Liver (tissue), 9 donors: Measurements from ENCODE around the gene NFIA. TPM values are rescaled to one million over a fixed set of nuclear protein-coding genes. Genes with fewer than 3 reads are reported as not detected.

ENCODE experiments used
- DNase-seq: peaks from one replicate; pipeline ENCODE4 v3.0.0-alpha.2; 2017; ENCODE audit warnings: low spot score
- H3K27ac ChIP-seq, 2 donors: one replicate each; pipeline ENCODE4 v1.7.0; 2013; ENCODE audit warnings: inconsistent platforms in 2 of 2, low read length in 2 of 2, control low read depth in 1 of 2, low read depth in 1 of 2, mild to moderate bottlenecking in 1 of 2
- H3K27me3 ChIP-seq, 4 donors: one replicate each; pipeline versions ENCODE4 v1.6.1 to v1.7.0; 2013; ENCODE audit warnings: low read length in 3 of 4, inconsistent platforms in 1 of 4, mild to moderate bottlenecking in 1 of 4, moderate library complexity in 1 of 4; ENCODE audit not compliant: control insufficient read depth in 4 of 4, insufficient read depth in 4 of 4
- H3K36me3 ChIP-seq, 4 donors: one replicate each; pipeline versions ENCODE4 v1.6.1 to v1.7.0; 2013; ENCODE audit warnings: low read length in 3 of 4, mild to moderate bottlenecking in 3 of 4, low read depth in 1 of 4, moderate library complexity in 1 of 4; ENCODE audit not compliant: control insufficient read depth in 4 of 4, insufficient read depth in 3 of 4
- H3K4me1 ChIP-seq, 4 donors: one replicate each; pipeline versions ENCODE4 v1.6.1 to v1.7.0; 2013; ENCODE audit warnings: low read length in 3 of 4, mild to moderate bottlenecking in 3 of 4, moderate library complexity in 1 of 4; ENCODE audit not compliant: control insufficient read depth in 4 of 4, insufficient read depth in 4 of 4
- H3K4me3 ChIP-seq, 3 donors: one replicate each; pipeline versions ENCODE4 v1.6.1 to v1.7.0; 2013; ENCODE audit warnings: low read length in 3 of 3, control low read depth in 1 of 3, low read depth in 1 of 3, mild to moderate bottlenecking in 1 of 3
- H3K9ac ChIP-seq, 2 donors: one replicate each; pipeline ENCODE4 v1.7.0; 2013; ENCODE audit warnings: low read length in 2 of 2, mild to moderate bottlenecking in 2 of 2, moderate library complexity in 2 of 2, control low read depth in 1 of 2, low read depth in 1 of 2
- H3K9me3 ChIP-seq, 4 donors: one replicate each; pipeline versions ENCODE4 v1.6.1 to v1.7.0; 2013; ENCODE audit warnings: low read length in 3 of 4; ENCODE audit not compliant: control insufficient read depth in 4 of 4
- ATF3 ChIP-seq: IDR thresholded peaks from 2 replicates; pipeline ENCODE4 v1.6.1; 2016; ENCODE audit warnings: antibody characterized with exemption
- CTCF ChIP-seq: fragments of 150-350 bp; IDR thresholded peaks from 2 replicates; pipeline ENCODE4 v1.5.1; 2017; ENCODE audit warnings: improper control_type of control experiment, low read depth, low read length; ENCODE audit not compliant: missing input control
- EGR1 ChIP-seq, 2 donors: IDR thresholded peaks; 2 replicates each; pipeline ENCODE4 v1.6.1; 2016 to 2018; ENCODE audit warnings: antibody characterized with exemption in 2 of 2, low read depth in 2 of 2
- FOXA1 ChIP-seq: IDR thresholded peaks from 2 replicates; pipeline ENCODE4 v1.6.1; 2016; ENCODE audit warnings: antibody characterized with exemption
- FOXA2 ChIP-seq: IDR thresholded peaks from 2 replicates; pipeline ENCODE4 v1.6.1; 2016; ENCODE audit warnings: antibody characterized with exemption
- GABPA ChIP-seq, 2 donors: IDR thresholded peaks in 1 of 2; conservative IDR thresholded peaks in 1 of 2; 2 replicates each; pipeline ENCODE4 v1.6.1; 2016; ENCODE audit warnings: antibody characterized with exemption in 2 of 2, mild to moderate bottlenecking in 1 of 2, moderate library complexity in 1 of 2
- HNF4A ChIP-seq, 2 donors: conservative IDR thresholded peaks; 2 replicates each; pipeline ENCODE4 v1.6.1; 2016; ENCODE audit warnings: antibody characterized with exemption in 2 of 2, mild to moderate bottlenecking in 2 of 2
- HNF4G ChIP-seq: IDR thresholded peaks from 2 replicates; pipeline ENCODE4 v1.6.1; 2016; ENCODE audit warnings: antibody characterized with exemption
- JUND ChIP-seq, 2 donors: IDR thresholded peaks; 2 replicates each; pipeline ENCODE4 v1.6.1; 2016; ENCODE audit warnings: antibody characterized with exemption in 2 of 2
- MAX ChIP-seq: IDR thresholded peaks from 2 replicates; pipeline ENCODE4 v1.6.1; 2016; ENCODE audit warnings: antibody characterized with exemption
- NR2F2 ChIP-seq: IDR thresholded peaks from 2 replicates; pipeline ENCODE4 v1.6.1; 2016; ENCODE audit warnings: antibody characterized with exemption
- RAD21 ChIP-seq, 2 donors: IDR thresholded peaks; 2 replicates each; pipeline ENCODE4 v1.6.1; 2016; ENCODE audit warnings: antibody characterized with exemption in 2 of 2, mild to moderate bottlenecking in 2 of 2
- REST ChIP-seq: IDR thresholded peaks from 2 replicates; pipeline ENCODE4 v1.6.1; 2016; ENCODE audit warnings: antibody characterized with exemption, mild to moderate bottlenecking
- RXRA ChIP-seq, 2 donors: IDR thresholded peaks; 2 replicates each; pipeline ENCODE4 v1.6.1; 2017 to 2018; ENCODE audit warnings: antibody characterized with exemption in 2 of 2, mild to moderate bottlenecking in 1 of 2
- SP1 ChIP-seq: IDR thresholded peaks from 2 replicates; pipeline ENCODE4 v1.6.1; 2018; ENCODE audit warnings: antibody characterized with exemption, mild to moderate bottlenecking
- TAF1 ChIP-seq: conservative IDR thresholded peaks from 2 replicates; pipeline ENCODE4 v1.6.1; 2016; ENCODE audit warnings: antibody characterized with exemption, mild to moderate bottlenecking
- YY1 ChIP-seq: IDR thresholded peaks from 2 replicates; pipeline ENCODE4 v1.6.1; 2016; ENCODE audit warnings: antibody characterized with exemption, mild to moderate bottlenecking
- ZBTB33 ChIP-seq: IDR thresholded peaks from 2 replicates; pipeline ENCODE4 v1.6.1; 2016; ENCODE audit warnings: antibody characterized with exemption
- WGBS: extraction: QIAGEN DNeasy Blood & Tissue Kit; methylation state at CpG from one replicate; pipeline ENCODE4 v1.1.7; 2013; 5-methylcytosine and 5-hydroxymethylcytosine counted together
- polyA plus RNA-seq, 2 donors: library from polyadenylated mRNA; stranded (reverse) in 1 of 2; unstranded in 1 of 2; fragments of 200-250 nt in 1 of 2; fragments of >200 nt in 1 of 2; fragmentation: Nextera tagmentation in 1 of 2; extraction: Ambion mirVana in 1 of 2; gene quantifications; one replicate each; pipeline versions ENCODE4 v1.2.1 to v1.2.3, GENCODE V29; 2013 to 2015
- total RNA-seq, 2 donors: library from RNA; depleted of rRNA; stranded (reverse); fragments of >200 nt; gene quantifications; one replicate each; pipeline ENCODE4 v1.2.3, GENCODE V29; 2014
- donor health status: healthy.
- donor health status: healthy.
- donor health status: healthy.
- donor health status: healthy.
- donor health status: healthy.

Gene NFIA
- total and polyA plus RNA-seq, 4 donors, result 6.8 to 53.7 (median 22.2) TPM

GRCh38 chr1:61361931-61362330, 279.6 kb downstream of the NFIA start:
- no peak overlapping the region for H3K9ac ChIP-seq
- peaks cover 0 to 24% (median 13%) of the 10 kb centered on the region in 4 donors for H3K36me3 ChIP-seq
- H3K27me3 ChIP-seq, result no peaks in the 10 kb centered on the region

GRCh38 chr1:61362351-61362750, 280.0 kb downstream of the NFIA start:
- Histone ChIP-seq H3K27ac (no peak overlapping the region), H3K4me1 (peaks cover 0 to 6% (median 0%) of the 10 kb centered on the region in 4 donors), H3K9ac (no peak overlapping the region), H3K9me3 (no peaks in the 10 kb centered on the region), H3K27me3 (no peaks in the 10 kb centered on the region), H3K4me3 (no peak overlapping the region), H3K36me3 (peaks cover 0 to 21% (median 14%) of the 10 kb centered on the region in 4 donors)
- 64% methylated on average over 2 of the region's 2 CpGs for WGBS
- DNase-seq, result no peak
- no peak for TF ChIP-seq TAF1
- no peak for TF ChIP-seq JUND (IDR thresholded peaks at IDR 0.05)
- TF ChIP-seq FOXA2, result no peak
- TF ChIP-seq EGR1 (IDR thresholded peaks at IDR 0.05; ENCODE audit: low read depth in 2 of 2), result no peak
- no peak for TF ChIP-seq YY1

More at GRCh38 chr1:61361931-61362330, 279.6 kb downstream of the NFIA start:
- WGBS, result 98% methylated on average over 2 of the region's 2 CpGs
- Histone ChIP-seq H3K27ac (no peak overlapping the region), H3K4me3 (no peak overlapping the region), H3K9me3 (no peaks in the 10 kb centered on the region), H3K4me1 (peaks cover 0 to 6% (median 0%) of the 10 kb centered on the region in 4 donors)
- TF ChIP-seq ZBTB33, result no peak
- no peak for TF ChIP-seq JUND (IDR thresholded peaks at IDR 0.05)
- no peak for TF ChIP-seq HNF4A (conservative IDR thresholded peaks at IDR 0.05)
- TF ChIP-seq HNF4G, result no peak
- no peak for TF ChIP-seq EGR1 (IDR thresholded peaks at IDR 0.05; ENCODE audit: low read depth in 2 of 2)
- DNase-seq, result no peak

GRCh38 chr1:61368366-61368765, 286.0 kb downstream of the NFIA start:
- DNase-seq, result no peak
- no peak overlapping the region for H3K4me3 ChIP-seq
- H3K27me3 ChIP-seq, result no peaks in the 10 kb centered on the region
- peaks cover 0 to 29% (median 7%) of the 10 kb centered on the region in 4 donors for H3K36me3 ChIP-seq
- TF ChIP-seq CTCF (no peak), GABPA (IDR thresholded peaks at IDR 0.05 in 1 of 2, conservative IDR thresholded peaks at IDR 0.05 in 1 of 2) (no peak), YY1 (no peak), NR2F2 (no peak), EGR1 (IDR thresholded peaks at IDR 0.05; ENCODE audit: low read depth in 2 of 2) (no peak), RXRA (IDR thresholded peaks at IDR 0.05) (no peak), ATF3 (no peak), JUND (IDR thresholded peaks at IDR 0.05) (no peak), MAX (no peak), HNF4G (no peak), RAD21 (IDR thresholded peaks at IDR 0.05) (no peak), ZBTB33 (no peak), SP1 (no peak), FOXA1 (no peak), FOXA2 (no peak), REST (no peak), TAF1 (no peak), HNF4A (conservative IDR thresholded peaks at IDR 0.05) (no peak)
- H3K9me3 ChIP-seq, result no peaks in the 10 kb centered on the region
- 89% methylated on average over 2 of the region's 2 CpGs for WGBS
- H3K4me1 ChIP-seq, result no peaks in the 10 kb centered on the region
- H3K27ac ChIP-seq, result no peak overlapping the region
- H3K9ac ChIP-seq, result no peak overlapping the region
